ENCODE data around the gene SLC16A5.
A peak's percentile ranks its signal among the peaks of the same experiment; 100 is the strongest.

The SLC16A5 gene

GRCh38 chr17:75079023-75079373 lies 8.8 kb upstream of the SLC16A5 start:
- TF ChIP-seq CTCF (IDR thresholded peaks at IDR 0.05; ENCODE audit: insufficient read depth, low read depth, low read length, missing control alignments), result no peak
- no peak for DNase-seq (ENCODE audit: low read depth)
- no peak overlapping the region for H3K4me3 ChIP-seq (ENCODE audit: low read length)

GRCh38 chr17:75081611-75082540 lies 5.9 kb upstream of the SLC16A5 start:
- no peak overlapping the region for H3K4me3 ChIP-seq (ENCODE audit: low read length)
- DNase-seq (ENCODE audit: low read depth), result no peak
- TF ChIP-seq CTCF (IDR thresholded peaks at IDR 0.05; ENCODE audit: insufficient read depth, low read depth, low read length, missing control alignments), result no peak

- DNase-seq (ENCODE audit: low read depth), result no peak
- H3K4me3 ChIP-seq (ENCODE audit: low read length), result no peak overlapping the region
- no peak for TF ChIP-seq CTCF (IDR thresholded peaks at IDR 0.05; ENCODE audit: insufficient read depth, low read depth, low read length, missing control alignments)
Observed at GRCh38 chr17:75082683-75083082, 5.1 kb upstream of the SLC16A5 start.

- no peak for DNase-seq (ENCODE audit: low read depth)
- TF ChIP-seq CTCF (IDR thresholded peaks at IDR 0.05; ENCODE audit: insufficient read depth, low read depth, low read length, missing control alignments), result no peak
- no peak overlapping the region for H3K4me3 ChIP-seq (ENCODE audit: low read length)
Observed at GRCh38 chr17:75084039-75084660, 3.6 kb upstream of the SLC16A5 start.

GRCh38 chr17:75086496-75087181 lies 1.1 kb upstream of the SLC16A5 start:
- H3K4me3 ChIP-seq (ENCODE audit: low read length), result no peak overlapping the region
- TF ChIP-seq CTCF (IDR thresholded peaks at IDR 0.05; ENCODE audit: insufficient read depth, low read depth, low read length, missing control alignments), result no peak
- DNase-seq (ENCODE audit: low read depth), result no peak

- H3K4me3 ChIP-seq (ENCODE audit: low read length), result peak overlapping the region; percentile 56
- no peak for TF ChIP-seq CTCF (IDR thresholded peaks at IDR 0.05; ENCODE audit: insufficient read depth, low read depth, low read length, missing control alignments)
- DNase-seq (ENCODE audit: low read depth), result no peak
Observed at GRCh38 chr17:75087182-75087557, 584 bp upstream of the SLC16A5 start.
